ENCODE data around the gene ENPP6.
"Not testable (repeated sequence)": the region's sequence is repeated elsewhere in the genome, so short reads cannot be mapped to it uniquely, and the experiment has no call there.

Gene ENPP6

DNA sequence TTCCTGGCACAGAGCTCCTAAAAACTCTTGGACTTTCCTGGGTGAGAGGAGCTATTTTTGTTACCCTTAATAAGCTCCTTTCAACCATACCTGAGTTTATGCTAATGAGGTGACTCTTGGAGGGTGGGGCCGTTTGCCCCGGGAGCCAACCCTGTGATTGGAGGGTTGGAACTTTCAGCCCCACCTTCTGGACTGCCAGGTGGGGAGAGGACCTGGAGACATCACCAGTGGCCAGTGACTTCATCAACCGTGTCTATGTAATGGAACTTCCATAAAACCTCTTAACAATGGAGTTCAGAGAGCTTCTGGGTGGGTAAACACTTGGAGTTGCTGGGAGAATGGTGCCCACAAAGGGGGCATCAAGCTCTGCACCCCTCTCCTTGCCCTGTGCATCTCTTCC lies 17.9 kb upstream of the ENPP6 start:
- DNase-seq (ENCODE audit: low spot score): no peak

- no peak for DNase-seq (ENCODE audit: low spot score)
Measured at GRCh38 chr4:184234155-184234554, 16.5 kb upstream of the ENPP6 start.

- no peak for DNase-seq (ENCODE audit: low spot score)
Measured at GRCh38 chr4:184232975-184233374, 15.3 kb upstream of the ENPP6 start.

DNA sequence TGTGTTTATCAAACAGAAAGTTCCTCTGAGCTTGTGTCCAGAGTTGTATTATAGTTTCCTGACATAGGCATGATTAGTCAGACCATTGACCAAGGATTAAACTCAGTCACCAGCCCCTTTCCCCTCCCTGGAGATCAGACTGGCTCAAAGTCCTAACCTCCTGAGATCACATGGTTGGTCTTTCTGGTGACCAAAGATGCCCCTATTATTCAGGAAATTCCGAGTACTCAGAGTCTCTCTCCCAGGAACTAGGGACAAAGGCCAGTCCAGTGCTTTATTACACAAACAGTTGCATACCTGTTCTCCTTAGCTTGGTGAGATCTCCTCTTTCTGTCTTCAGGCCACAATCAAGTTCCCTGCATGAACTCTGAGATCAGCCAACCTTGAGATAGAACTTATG lies 14.5 kb upstream of the ENPP6 start:
- DNase-seq (ENCODE audit: low spot score): no peak

DNA sequence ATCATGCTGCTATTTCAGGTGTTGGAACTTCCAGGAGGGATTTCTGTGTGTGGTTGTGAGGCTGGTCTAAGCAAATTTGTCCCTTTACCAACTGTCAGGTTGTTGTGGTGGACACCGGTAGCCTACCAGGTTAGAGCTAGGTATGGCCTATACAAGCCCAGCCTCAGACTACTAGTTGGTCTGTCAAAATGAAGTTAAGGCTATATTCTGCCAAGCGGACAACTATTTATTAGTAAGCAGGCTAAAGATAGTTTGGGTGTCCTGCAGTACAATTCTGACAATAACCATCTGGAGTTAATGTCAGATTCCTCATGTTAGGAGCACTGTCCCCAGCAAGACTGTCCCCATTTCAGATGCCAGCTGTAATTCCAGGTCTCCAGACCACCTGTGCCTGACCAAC lies 13.9 kb upstream of the ENPP6 start:
- no peak for DNase-seq (ENCODE audit: low spot score)

DNA sequence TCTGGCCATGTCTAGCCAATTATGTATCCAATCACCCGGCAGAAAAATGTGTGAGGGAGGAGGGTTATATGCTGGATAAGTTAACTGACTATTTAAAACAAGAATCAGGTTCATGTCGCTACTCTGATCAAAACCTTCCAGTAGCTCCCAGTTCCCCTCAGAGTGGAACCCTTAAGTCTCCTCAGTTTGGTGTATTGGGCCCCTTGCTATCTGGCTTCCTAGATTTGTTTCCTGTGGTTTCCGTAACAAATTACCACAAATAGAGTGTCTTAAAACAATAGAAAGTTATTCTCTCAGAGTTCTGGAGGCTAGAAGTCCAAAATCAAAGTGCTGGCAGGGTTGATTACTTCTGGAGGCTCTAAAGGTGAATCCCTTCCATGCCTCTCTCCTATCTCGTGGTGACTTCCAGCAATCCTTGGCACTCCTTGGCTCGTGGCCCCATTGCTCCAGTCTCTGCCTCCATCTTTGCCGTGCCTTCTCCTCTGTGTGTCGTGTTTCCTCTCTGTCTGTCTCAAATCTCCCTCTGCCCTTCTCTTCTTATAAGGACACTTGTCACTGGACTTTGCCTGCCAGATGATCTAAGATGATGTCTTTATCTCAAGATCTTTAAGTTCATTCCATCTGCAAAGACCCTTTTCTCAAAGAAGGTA lies 10.5 kb upstream of the ENPP6 start:
- no peak for DNase-seq (ENCODE audit: low spot score)

- DNase-seq (ENCODE audit: low spot score): no peak
Measured at GRCh38 chr4:184216515-184216914, 1.2 kb downstream of the ENPP6 start.

- no peak for DNase-seq (ENCODE audit: low spot score)
Measured at GRCh38 chr4:184215709-184216328, 1.9 kb downstream of the ENPP6 start.

- DNase-seq (ENCODE audit: low spot score): no peak
Measured at GRCh38 chr4:184214931-184215330, 2.7 kb downstream of the ENPP6 start.

DNA sequence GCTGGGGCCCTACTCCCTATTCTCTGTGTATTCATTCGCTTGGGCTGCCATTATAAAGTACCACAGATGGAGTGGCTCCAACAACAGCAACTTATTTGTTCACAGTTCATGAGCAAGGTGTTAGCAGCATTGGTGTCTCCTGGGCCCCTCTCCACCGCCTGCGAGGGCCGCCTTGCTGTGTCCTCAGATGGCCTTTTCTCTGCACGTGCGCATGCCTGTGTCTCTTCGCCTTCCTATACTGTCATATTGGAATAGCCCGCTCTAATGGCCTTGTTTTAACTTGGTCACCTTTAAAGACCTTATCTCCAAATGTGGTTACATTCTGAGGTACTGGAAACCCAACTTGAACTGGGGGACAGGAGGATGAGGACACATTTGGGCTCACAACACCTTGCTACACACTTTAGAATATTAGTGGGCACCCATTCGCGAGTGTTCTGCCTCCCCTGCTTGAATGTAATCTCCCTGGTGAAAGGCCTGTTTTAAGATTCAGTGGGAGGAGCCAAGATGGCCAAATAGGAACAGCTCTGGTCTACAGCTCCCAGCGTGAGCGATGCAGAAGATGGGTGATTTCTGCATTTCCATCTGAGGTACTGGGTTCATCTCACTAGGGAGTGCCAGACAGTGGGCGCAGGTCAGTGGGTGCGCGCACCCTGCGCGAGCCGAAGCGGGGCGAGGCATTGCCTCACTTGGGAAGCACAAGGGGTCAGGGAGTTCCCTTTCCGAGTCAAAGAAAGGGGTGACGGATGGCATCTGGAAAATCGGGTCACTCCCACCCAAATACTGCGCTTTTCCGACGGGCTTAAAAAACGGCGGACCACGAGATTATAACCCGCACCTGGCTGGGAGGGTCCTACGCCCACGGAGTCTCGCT lies 9.7 kb downstream of the ENPP6 start:
- DNase-seq (ENCODE audit: low spot score): not testable (repeated sequence)

DNA sequence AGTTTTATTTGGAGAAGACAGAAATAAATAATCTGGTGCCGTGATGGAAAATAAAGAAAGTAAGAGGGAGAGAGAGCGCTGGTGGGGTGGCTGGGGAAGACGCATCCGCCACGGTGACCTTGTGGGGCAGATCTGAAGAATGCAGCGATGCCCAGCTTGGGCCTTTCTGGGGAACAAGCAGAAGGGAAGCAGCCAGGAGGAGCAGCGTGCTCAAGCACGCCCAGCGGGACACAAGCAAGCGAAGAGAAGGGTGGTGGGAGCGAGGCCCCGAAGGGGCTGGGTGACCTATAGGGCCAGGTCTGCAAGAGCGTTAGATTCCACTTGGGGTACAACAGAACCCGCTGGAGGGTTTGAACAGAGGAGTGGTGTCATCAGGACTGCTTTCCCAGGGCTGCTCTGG lies 12.4 kb downstream of the ENPP6 start:
- no peak for DNase-seq (ENCODE audit: low spot score)

GRCh38 chr4:184203300-184203699 lies 14.4 kb downstream of the ENPP6 start:
- no peak for DNase-seq (ENCODE audit: low spot score)

DNA sequence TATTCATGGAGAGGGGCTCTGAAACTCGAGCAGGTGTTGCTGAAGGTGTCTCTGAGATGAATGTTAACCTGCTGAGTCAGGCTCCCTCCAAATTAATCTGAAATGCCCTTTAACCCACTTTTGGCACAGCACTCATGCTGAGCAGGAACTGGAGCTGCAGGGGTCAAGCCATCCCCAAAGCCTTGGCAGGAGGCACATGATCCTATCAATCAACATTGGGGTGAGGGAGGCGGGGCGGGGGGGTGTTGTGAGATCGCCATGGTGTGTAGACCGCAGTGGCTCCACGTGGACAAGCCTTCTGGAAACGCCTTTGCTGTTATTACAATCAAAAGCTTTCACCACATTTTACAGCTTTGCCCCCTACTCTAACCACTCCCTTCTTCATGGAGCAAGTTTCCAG lies 16.5 kb downstream of the ENPP6 start:
- no peak for DNase-seq (ENCODE audit: low spot score)

DNA sequence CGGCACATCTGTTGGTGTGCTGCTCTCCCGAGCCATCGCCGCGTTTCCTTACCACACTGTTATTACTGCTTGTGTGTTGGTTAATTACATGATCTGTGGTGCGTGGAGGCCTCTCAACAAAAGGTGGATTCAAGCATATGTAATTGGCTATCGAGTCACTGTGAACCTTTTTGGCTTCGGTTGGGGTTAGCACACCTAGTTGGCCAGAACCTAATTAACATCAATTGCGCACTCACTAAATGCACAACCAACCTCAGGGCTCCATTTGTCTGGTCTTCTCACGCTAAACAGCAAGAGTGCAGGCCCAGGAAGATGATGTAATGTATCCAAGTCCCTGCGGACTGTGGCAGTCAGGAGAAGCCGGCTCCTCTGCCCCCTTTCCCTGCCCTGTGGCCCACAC lies 17.4 kb downstream of the ENPP6 start:
- no peak for DNase-seq (ENCODE audit: low spot score)

DNA sequence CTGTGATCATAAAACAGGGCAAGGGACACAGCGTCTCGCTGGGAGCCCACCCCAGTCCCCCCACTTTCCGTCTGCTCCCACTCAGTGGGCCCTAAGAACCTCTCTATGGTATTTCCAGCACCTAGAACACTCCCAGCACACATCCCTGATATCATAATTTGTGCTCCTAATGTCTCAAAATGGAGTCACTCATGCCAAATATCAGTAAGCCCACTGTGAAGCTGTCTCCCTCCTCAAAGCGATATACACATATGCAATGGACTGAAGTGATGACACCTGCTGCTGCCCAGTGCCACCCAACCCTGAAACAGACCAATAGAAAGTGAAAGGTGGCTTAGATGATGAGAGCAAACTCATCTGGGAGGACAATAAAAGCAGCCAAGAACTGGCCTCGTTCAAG lies 17.9 kb downstream of the ENPP6 start:
- no peak for DNase-seq (ENCODE audit: low spot score)

GRCh38 chr4:184198190-184198589 lies 19.5 kb downstream of the ENPP6 start:
- DNase-seq (ENCODE audit: low spot score): no peak

GRCh38 chr4:184197536-184198082 lies 20.1 kb downstream of the ENPP6 start:
- DNase-seq (ENCODE audit: low spot score): no peak

DNA sequence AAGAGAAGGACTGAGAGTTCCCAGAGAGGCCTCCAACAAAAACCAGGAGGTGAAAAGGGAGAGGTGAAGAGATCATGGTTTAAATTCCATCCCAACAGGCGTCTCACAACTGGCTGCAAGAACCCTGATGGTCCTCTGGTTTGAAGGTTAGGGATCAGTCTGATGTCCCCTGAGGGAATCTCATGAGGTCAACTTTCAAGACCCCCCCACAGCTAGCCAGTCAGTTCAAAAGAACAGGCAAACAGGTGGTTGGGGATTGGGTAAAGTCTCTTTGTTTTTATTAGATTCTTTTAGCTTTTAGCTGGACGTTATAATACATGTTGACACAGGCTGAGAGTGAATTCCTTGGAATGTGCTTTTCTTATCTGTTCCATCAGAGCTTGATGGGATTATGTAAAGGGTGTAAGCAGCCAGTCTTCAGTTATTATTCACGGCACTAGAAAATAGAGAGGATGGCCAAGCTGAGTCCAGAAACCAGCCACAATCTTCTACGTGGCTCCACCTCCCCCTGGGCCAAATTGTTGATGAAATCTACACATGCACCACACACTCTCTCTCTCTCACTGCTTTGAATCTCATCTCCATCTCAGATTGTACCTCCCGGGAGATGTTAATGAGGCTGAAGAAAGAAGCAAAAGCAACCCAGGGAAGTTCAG lies 20.8 kb downstream of the ENPP6 start:
- DNase-seq (ENCODE audit: low spot score): no peak

GRCh38 chr4:184193556-184194525 lies 23.8 kb downstream of the ENPP6 start:
- DNase-seq (ENCODE audit: low spot score): no peak

- DNase-seq (ENCODE audit: low spot score): no peak
Measured at GRCh38 chr4:184192933-184193332, 24.7 kb downstream of the ENPP6 start.

DNA sequence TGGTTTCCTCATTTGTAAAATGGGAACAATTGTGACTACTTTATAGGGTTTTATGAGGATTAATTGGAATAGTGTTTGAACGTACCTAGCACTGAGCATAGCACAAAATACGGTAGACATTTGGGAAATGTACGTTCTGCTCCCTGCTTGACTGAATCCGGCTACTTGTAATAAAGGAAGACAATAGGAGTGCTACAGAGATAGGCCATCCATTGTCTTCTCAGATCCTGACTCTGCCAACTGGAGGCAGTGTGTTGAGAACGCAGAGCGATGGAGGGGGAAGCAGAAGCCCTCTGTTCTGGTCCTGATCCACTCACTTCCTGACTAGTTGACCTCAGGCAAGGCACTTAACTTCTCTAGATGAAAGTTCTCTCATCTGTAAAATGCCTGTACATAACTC lies 26.4 kb downstream of the ENPP6 start:
- DNase-seq (ENCODE audit: low spot score): no peak

Data from ecto neural progenitor cell (in vitro differentiated cells).